ENCODE data around the gene TMEM225. TPM values are rescaled to one million over a fixed set of nuclear protein-coding genes. Genes with fewer than 3 reads are reported as not detected.

The TMEM225 gene
- polyA plus RNA-seq, 1 donor, result not detected

Other genes with a start within 250 kb of the TMEM225 start
- 2.5 TPM for gene SCN3B, start 231.0 kb downstream of the TMEM225 start, polyA plus RNA-seq (ENCODE audit: insufficient read length)
- 23.5 TPM for gene ZNF202, start 144.0 kb downstream of the TMEM225 start, polyA plus RNA-seq (ENCODE audit: insufficient read length)
- gene OR6X1, start 131.2 kb downstream of the TMEM225 start, polyA plus RNA-seq (ENCODE audit: insufficient read length), result not detected
- not detected for gene OR6M1, start 79.3 kb downstream of the TMEM225 start, polyA plus RNA-seq (ENCODE audit: insufficient read length)
- not detected for gene OR8D4, start 16.5 kb upstream of the TMEM225 start, polyA plus RNA-seq (ENCODE audit: insufficient read length)
- not detected for gene OR4D5, start 53.9 kb upstream of the TMEM225 start, polyA plus RNA-seq (ENCODE audit: insufficient read length)
- gene OR6T1, start 58.2 kb upstream of the TMEM225 start, polyA plus RNA-seq (ENCODE audit: insufficient read length), result not detected
- not detected for gene OR10S1, start 92.1 kb upstream of the TMEM225 start, polyA plus RNA-seq (ENCODE audit: insufficient read length)
- gene OR10G6, start 109.5 kb upstream of the TMEM225 start, polyA plus RNA-seq (ENCODE audit: insufficient read length), result not detected
- not detected for gene OR10G4, start 127.3 kb upstream of the TMEM225 start, polyA plus RNA-seq (ENCODE audit: insufficient read length)
- not detected for gene OR10G9, start 137.3 kb upstream of the TMEM225 start, polyA plus RNA-seq (ENCODE audit: insufficient read length)
- gene OR10G8, start 141.1 kb upstream of the TMEM225 start, polyA plus RNA-seq (ENCODE audit: insufficient read length), result not detected
- gene OR10G7, start 155.7 kb upstream of the TMEM225 start, polyA plus RNA-seq (ENCODE audit: insufficient read length), result not detected
- 13.7 TPM for gene VWA5A, start 229.8 kb upstream of the TMEM225 start, polyA plus RNA-seq (ENCODE audit: insufficient read length)